Upper lobe of right lung (tissue), 1 donor: ENCODE measurements around the gene COX18. TPM values are rescaled to one million over a fixed set of nuclear protein-coding genes. Genes with fewer than 3 reads are reported as not detected.

ENCODE experiments used
- ATAC-seq: fragments of 200-7000 bp; cut with Tn5 transposase; one replicate; pipeline ENCODE4 v1.9.1; 2020; ENCODE audit warnings: mild to moderate bottlenecking, moderate library complexity
- DNase-seq: peaks from one replicate; pipeline ENCODE4 v3.0.0-alpha.2; 2020
- H3K27ac ChIP-seq: fragments of 200-600 bp; one replicate; pipeline ENCODE4 v1.8.0; 2022
- H3K27me3 ChIP-seq: fragments of 200-600 bp; one replicate; pipeline ENCODE4 v1.8.0; 2022; ENCODE audit warnings: mild to moderate bottlenecking
- H3K36me3 ChIP-seq: fragments of 200-600 bp; one replicate; pipeline ENCODE4 v1.8.0; 2022
- H3K4me1 ChIP-seq: fragments of 200-600 bp; one replicate; pipeline ENCODE4 v1.8.0; 2022
- H3K4me3 ChIP-seq: fragments of 200-600 bp; one replicate; pipeline ENCODE4 v1.8.0; 2022; ENCODE audit warnings: mild to moderate bottlenecking
- H3K9me3 ChIP-seq: fragments of 200-600 bp; one replicate; pipeline ENCODE4 v1.8.0; 2022
- intact Hi-C: fragments of 100-400 bp; cut with DNase I; formaldehyde crosslinking; loops from one replicate; pipeline ENCODE4 v1.11.0; 2022
- total RNA-seq: library from RNA; stranded (reverse); fragmentation: NEBNext Ultra II Directional; extraction: Animal tissue kit (Norgen Biotek cat#: 25700); gene quantifications from one replicate; pipeline ENCODE4 v1.2.1, GENCODE V29; 2021
- TF ChIP-seq, protein P1 (sequence below): fragments of 200-600 bp; IDR thresholded peaks from one replicate; pipeline ENCODE4 v1.8.0; 2022; ENCODE audit warnings: antibody characterized with exemption
- donor health status: DM: no; HTN: yes; CAD: no; lungs with severe emphysema.

Gene COX18
- total RNA-seq, 1 donor from 2014 or later = 13.2 TPM

DNA sequence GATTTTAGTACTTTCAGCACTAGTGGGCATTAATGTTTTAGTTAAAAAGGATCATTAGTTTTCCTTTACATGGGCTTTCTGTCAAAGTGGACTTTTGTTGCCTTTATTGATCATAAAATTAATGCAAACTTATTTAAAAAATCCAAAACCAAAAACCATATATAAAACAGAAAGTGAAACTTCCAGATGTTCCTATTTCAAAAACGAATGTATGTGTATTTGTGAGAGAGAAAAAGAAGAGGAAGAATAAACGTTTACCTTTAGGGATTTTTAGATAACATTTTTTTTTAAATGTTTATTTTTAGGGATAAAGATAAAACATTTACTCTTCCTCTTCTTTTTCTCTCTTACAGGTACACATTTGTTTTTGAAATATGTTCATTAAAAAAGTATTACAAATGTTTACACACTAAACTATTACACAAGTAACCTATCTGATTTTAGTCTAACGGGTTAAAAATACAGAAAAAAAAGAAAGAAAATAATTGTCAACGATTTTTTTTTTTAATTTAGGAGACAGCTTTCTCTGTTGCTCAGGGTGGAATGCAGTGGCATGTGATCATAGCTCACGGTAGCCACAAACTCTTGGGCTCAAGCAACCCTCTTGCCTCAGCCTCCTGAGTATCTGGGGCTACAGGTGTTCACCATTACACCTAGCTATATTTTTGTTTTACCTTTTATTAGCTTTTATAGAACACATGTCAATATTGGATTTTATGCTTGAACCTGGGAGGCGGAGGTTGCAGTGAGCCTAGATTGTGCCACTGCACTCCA lies 16.8 kb upstream of the COX18 start:
- Histone ChIP-seq H3K4me3 (peak overlapping the region; percentile 12), H3K9me3 (no peaks in the 10 kb centered on the region), H3K27me3 (no peaks in the 10 kb centered on the region), H3K4me1 (peaks cover 11% of the 10 kb centered on the region), H3K27ac (no peak overlapping the region), H3K36me3 (peaks cover 55% of the 10 kb centered on the region)
- DNase-seq (no peak), ATAC-seq (no peak)
- TF ChIP-seq, protein P1, sequence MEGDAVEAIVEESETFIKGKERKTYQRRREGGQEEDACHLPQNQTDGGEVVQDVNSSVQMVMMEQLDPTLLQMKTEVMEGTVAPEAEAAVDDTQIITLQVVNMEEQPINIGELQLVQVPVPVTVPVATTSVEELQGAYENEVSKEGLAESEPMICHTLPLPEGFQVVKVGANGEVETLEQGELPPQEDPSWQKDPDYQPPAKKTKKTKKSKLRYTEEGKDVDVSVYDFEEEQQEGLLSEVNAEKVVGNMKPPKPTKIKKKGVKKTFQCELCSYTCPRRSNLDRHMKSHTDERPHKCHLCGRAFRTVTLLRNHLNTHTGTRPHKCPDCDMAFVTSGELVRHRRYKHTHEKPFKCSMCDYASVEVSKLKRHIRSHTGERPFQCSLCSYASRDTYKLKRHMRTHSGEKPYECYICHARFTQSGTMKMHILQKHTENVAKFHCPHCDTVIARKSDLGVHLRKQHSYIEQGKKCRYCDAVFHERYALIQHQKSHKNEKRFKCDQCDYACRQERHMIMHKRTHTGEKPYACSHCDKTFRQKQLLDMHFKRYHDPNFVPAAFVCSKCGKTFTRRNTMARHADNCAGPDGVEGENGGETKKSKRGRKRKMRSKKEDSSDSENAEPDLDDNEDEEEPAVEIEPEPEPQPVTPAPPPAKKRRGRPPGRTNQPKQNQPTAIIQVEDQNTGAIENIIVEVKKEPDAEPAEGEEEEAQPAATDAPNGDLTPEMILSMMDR = no peak
- intact Hi-C loops = no loop called here

DNA sequence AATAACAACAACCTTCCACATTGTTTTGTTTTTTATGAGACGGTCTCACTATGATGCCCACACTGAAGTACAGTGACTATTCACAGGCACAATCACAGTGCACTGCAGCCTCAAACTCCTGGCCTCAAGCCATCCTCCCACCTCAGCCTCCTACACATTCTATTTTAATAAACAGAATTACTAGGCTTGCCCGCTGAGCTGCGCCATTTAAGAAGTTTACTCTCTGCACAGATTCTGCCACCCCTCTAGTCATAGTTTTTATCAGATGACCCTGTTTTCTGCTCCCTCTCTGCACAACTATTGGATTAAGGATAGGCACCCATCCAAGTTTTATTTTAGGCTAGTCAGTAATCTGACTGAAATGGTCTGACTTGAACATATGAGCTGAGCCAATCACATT lies 11.3 kb upstream of the COX18 start:
- Histone ChIP-seq H3K27ac (no peak overlapping the region), H3K9me3 (no peaks in the 10 kb centered on the region), H3K4me3 (no peak overlapping the region), H3K27me3 (no peaks in the 10 kb centered on the region), H3K36me3 (peaks cover 79% of the 10 kb centered on the region), H3K4me1 (no peaks in the 10 kb centered on the region)
- no peak for DNase-seq
- intact Hi-C loops = no loop called here
- TF ChIP-seq, protein P1 = no peak
- ATAC-seq = no peak

DNA sequence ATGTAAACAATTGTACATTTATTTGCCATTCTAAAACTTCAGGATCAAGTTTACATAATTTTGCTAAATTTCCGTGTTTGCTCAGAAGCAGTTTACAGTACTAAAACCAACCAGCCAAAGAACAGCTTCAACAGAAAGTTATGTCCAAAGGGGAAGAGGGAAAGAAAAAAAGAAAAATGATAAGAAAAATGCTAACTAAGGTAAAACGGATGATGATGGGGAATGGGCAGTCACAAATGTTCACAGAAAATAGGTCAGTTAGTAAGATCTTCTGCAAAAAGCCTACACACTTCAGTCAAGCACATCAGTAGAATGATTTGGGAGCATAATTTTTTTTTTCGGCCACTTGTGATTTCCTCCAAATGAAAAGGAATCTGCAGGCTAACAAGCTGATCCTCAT lies 6.3 kb upstream of the COX18 start:
- no peaks in the 10 kb centered on the region for H3K27me3 ChIP-seq
- intact Hi-C loops = no loop called here
- H3K9me3 ChIP-seq = no peaks in the 10 kb centered on the region
- TF ChIP-seq, protein P1 = no peak
- H3K36me3 ChIP-seq = peaks cover 67% of the 10 kb centered on the region
- DNase-seq (no peak), ATAC-seq (no peak)
- no peak overlapping the region for H3K4me3 ChIP-seq
- H3K4me1 ChIP-seq = no peaks in the 10 kb centered on the region
- no peak overlapping the region for H3K27ac ChIP-seq

DNA sequence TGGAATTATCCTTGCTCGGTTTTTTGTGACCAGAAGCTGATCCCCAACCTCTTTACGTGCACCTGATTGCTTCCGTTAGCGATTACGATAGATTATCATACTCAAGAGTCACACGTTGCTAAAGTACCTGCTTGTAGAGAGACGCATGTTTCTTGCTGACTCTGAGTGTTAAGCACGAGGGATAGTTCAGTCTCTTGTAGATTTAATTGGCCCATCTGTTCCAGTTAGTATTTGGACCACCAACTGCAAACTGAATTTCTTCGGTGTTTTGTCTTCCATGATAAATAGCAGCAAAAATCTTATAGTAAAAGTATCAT lies 516 bp upstream of the COX18 start:
- intact Hi-C loops = no loop called here
- DNase-seq (no peak), ATAC-seq (peak; percentile 24)
- Histone ChIP-seq H3K4me1 (peaks cover 12% of the 10 kb centered on the region), H3K4me3 (peak overlapping the region; percentile 81), H3K9me3 (no peaks in the 10 kb centered on the region), H3K27ac (peak overlapping the region; percentile 97), H3K36me3 (peaks cover 18% of the 10 kb centered on the region), H3K27me3 (no peaks in the 10 kb centered on the region)
- TF ChIP-seq, protein P1 = no peak

DNA sequence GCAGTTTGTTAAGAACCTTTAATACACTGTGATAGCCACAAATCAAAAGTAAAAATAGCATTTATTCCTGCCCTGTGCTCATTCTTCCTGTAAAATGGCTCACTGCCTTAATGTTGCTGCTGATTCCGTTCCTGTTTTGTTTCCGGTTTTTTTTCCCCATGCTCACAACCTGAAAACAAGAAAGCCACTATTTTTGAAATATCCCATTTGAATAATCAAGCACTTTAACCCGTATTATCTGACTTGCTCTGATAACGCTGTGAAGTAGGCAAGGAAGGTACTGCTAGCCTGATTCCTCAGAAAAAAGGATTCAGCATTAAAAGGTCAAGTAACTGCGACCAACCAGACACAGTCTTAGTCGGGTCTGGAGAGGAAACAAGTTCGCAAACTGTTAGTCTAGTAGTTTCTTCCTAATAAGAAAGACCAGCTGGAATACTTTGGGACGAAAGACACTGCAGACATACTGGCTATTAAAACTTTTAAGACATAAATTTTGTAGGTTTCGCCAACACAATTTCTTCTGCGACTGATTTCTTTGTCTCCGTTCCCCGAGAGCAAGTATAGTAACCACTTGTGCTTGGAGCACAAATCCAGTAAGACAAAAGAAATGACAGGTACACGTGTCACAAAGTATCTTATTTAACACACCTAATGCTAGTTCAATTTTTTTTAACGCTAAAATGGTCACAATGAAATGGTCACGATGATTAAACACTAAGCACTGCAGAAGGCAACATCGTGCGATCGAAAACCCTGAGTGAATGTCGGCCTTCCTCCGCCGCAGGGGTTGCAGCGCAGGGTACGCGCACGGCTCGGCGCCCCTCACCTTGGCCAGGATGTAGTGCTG lies 802 bp downstream of the COX18 start:
- Histone ChIP-seq H3K27ac (peak overlapping the region; percentile 97), H3K4me3 (peak overlapping the region; percentile 81), H3K4me1 (peaks cover 12% of the 10 kb centered on the region), H3K9me3 (no peaks in the 10 kb centered on the region), H3K36me3 (peaks cover 13% of the 10 kb centered on the region), H3K27me3 (no peaks in the 10 kb centered on the region)
- ATAC-seq = no peak
- no peak for DNase-seq
- intact Hi-C loops = no loop called here
- TF ChIP-seq, protein P1 = no peak
